Cardiac septum (tissue), 1 donor: ENCODE data around the gene CD79A. TPM values are rescaled to one million over a fixed set of nuclear protein-coding genes. Genes with fewer than 3 reads are reported as not detected.

ENCODE experiments used
- DNase-seq: peaks from one replicate; pipeline ENCODE4 v3.0.0-alpha.2; 2020; ENCODE audit warnings: low spot score
- intact Hi-C: fragments of 100-400 bp; cut with DNase I; formaldehyde crosslinking; loops from one replicate; pipeline ENCODE4 v1.14.0; 2022
- microRNA-seq: library from miRNA; unstranded; fragments of <30 nt; microRNA quantifications from one replicate; pipeline ENCODE4 v1.2.0, GENCODE V29; 2020
- total RNA-seq: library from RNA; stranded (reverse); fragmentation: NEBNext Ultra II Directional; extraction: Animal tissue kit (Norgen Biotek cat#: 25700); gene quantifications from one replicate; pipeline ENCODE4 v1.2.1, GENCODE V29; 2021
- donor health status: DM: no; HTN: no; CAD: no.

CD79A gene
- total RNA-seq, 1 donor from 2014 or later: not detected

GRCh38 chr19:41925208-41926003, 48.3 kb downstream of the CD79A start:
- intact Hi-C loops: no loop called here
- no peak for DNase-seq

- no peak for DNase-seq
- intact Hi-C loops: no loop called here
Measured at GRCh38 chr19:41926028-41926762, 49.1 kb downstream of the CD79A start.

- intact Hi-C loops: no loop called here
- no peak for DNase-seq
Measured at GRCh38 chr19:41926763-41927496, 49.9 kb downstream of the CD79A start.

- intact Hi-C loops: no loop called here
- no peak for DNase-seq
Measured at GRCh38 chr19:41927497-41928192, 50.6 kb downstream of the CD79A start.

- intact Hi-C loops: no loop called here
- no peak for DNase-seq
Measured at GRCh38 chr19:41928221-41928683, 51.2 kb downstream of the CD79A start, which contains the start of gene ERFL. Gene ERFL (minus strand): TSS chr19:41928449. CDS start chr19:41912919, 15,530 bp downstream.

GRCh38 chr19:41928754-41929535, 51.9 kb downstream of the CD79A start:
- intact Hi-C loops: no loop called here
- no peak for DNase-seq

GRCh38 chr19:41929536-41930071, 52.5 kb downstream of the CD79A start:
- intact Hi-C loops: no loop called here
- no peak for DNase-seq

- intact Hi-C loops: no loop called here
- DNase-seq: no peak
Measured at GRCh38 chr19:41930322-41930722, 53.2 kb downstream of the CD79A start.

Small RNA genes within 50 kb of the gene (microRNA-seq; reads per million reads assigned to microRNA genes)
- not detected for gene MIR6797

Other genes with a start within 250 kb of the CD79A start
- not detected for gene CEACAM7, start 189.0 kb upstream of the CD79A start, total RNA-seq
- 0.19 TPM for gene CEACAM5, start 168.7 kb upstream of the CD79A start, total RNA-seq
- gene CEACAM6, start 121.7 kb upstream of the CD79A start, total RNA-seq: 0.16 TPM
- 0.97 TPM for gene CEACAM3, start 80.7 kb upstream of the CD79A start, total RNA-seq
- gene LYPD4, start 32.6 kb upstream of the CD79A start, total RNA-seq: not detected
- not detected for gene DMRTC2, start 32.2 kb upstream of the CD79A start, total RNA-seq
- gene RPS19, start 17.0 kb upstream of the CD79A start, total RNA-seq: 548 TPM
- 37.9 TPM for gene ARHGEF1, start 5.9 kb downstream of the CD79A start, total RNA-seq
- gene ERFL, start 51.2 kb downstream of the CD79A start, total RNA-seq: not detected
- gene RABAC1, start 82.0 kb downstream of the CD79A start, total RNA-seq: 92.0 TPM
- 242 TPM for gene ATP1A3, start 117.0 kb downstream of the CD79A start, total RNA-seq
- gene GRIK5, start 192.9 kb downstream of the CD79A start, total RNA-seq: 4.6 TPM
- 8.3 TPM for gene ZNF574, start 198.9 kb downstream of the CD79A start, total RNA-seq